HL-60/S4 treated with phorbol 12-myristate 13-acetate at 8.2 ng/mL for 4 days and 3 days (cell line): Measurements from ENCODE around the gene AMY1C.
"Not testable (repeated sequence)": the region's sequence is repeated elsewhere in the genome, so short reads cannot be mapped to it uniquely, and the experiment has no call there.

Source experiments
- in situ Hi-C: fragments of 300-500 bp; cut with MboI; formaldehyde crosslinking; loops from 2 replicates; pipeline ENCODE4 v1.15.0; 2022; ENCODE audit warnings: low sequenced_read_pairs

The AMY1C gene

DNA sequence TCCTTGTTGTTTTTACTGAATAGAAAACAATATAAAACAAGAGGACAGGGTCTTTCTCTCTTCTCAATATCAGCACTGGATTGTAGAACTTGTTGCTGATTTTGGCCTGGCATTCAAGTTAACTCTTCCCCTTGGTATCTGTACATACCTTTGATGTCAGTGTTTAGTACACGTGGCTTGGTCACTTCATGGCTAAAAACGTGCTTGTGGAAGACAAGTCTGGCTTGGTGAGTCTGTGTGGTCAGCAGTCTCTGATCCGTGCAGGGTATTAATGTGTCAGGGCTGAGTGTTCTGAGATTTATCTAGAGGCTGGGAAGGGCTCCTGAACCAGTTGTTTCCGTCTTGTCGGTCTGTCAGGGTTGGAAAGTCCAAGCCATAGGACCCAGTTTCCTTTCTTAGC, at the start of gene AMY1C:
TSS of gene AMY1C (plus strand) at position 301 of the 400 bp plus-strand sequence. CDS start 572 bp downstream, outside the sequence.
- in situ Hi-C loops, result not testable (repeated sequence)

DNA sequence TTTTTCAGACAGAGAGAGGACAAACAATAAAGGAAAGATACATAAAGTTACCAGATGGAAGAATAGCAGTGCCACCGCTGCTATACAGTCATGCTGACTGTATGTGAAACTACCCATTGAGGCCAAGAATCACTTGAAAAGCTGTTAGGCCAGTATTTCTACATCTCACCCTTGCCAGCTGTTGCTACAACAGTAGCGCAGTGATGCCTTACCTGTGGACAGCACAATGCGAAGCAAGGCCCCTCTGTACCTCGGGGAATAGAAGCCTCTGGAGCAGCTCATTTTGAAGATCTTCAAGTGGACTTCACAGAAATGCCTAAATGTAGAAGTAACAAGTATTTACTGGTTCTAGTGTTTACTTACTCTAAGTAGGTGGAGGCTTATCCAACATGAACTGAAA, 49.0 kb upstream of the AMY1C start:
- in situ Hi-C loops, result not testable (repeated sequence)

- in situ Hi-C loops, result not testable (repeated sequence)
Observed at GRCh38 chr1:103701256-103701655, 48.4 kb upstream of the AMY1C start.

- in situ Hi-C loops, result not testable (repeated sequence)
Observed at GRCh38 chr1:103707670-103708069, 42.0 kb upstream of the AMY1C start.

DNA sequence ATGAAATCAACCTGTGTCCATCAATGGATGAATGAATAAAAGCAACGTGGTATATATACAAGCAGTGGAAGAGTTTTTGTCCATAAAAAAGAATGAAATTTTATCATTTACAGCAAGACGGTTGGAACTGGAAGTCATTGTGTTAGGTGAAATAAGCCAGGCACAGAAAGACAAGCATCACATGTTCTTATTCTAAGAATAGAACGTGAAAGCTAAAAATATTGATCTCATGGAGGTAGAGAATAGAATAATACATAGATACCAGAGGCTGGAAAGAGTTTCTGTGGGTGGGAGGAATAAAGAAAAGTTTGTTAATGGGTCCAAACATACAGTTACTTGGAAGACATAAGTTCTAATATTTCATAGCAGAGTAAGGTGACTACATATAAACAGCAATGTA, 39.3 kb upstream of the AMY1C start:
- in situ Hi-C loops, result not testable (repeated sequence)

GRCh38 chr1:103717404-103717803, 32.3 kb upstream of the AMY1C start:
- in situ Hi-C loops, result not testable (repeated sequence)

DNA sequence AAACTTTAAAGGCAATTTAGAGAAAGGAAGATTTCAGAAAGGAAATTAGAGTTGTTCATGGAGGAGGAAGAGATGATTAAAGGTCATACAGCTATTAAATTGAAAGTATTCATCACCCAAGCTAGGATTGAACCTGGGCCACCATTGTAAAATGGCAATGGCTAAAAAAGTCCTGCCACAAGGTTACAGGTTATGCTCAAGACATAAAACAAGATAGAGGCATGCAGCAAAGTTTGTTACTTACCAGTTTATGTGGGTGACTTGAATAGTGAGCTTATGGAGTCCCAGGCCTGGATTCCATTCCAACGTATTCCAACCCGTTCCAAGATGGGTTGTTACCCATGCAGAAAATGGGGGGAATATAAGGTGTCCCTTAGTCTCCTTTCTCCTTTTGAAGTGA, 28.2 kb upstream of the AMY1C start:
- in situ Hi-C loops, result not testable (repeated sequence)

DNA sequence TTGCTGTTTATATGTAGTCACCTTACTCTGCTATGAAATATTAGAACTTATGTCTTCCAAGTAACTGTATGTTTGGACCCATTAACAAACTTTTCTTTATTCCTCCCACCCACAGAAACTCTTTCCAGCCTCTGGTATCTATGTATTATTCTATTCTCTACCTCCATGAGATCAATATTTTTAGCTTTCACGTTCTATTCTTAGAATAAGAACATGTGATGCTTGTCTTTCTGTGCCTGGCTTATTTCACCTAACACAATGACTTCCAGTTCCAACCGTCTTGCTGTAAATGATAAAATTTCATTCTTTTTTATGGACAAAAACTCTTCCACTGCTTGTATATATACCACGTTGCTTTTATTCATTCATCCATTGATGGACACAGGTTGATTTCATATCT, 14.4 kb upstream of the AMY1C start:
- in situ Hi-C loops, result not testable (repeated sequence)

DNA sequence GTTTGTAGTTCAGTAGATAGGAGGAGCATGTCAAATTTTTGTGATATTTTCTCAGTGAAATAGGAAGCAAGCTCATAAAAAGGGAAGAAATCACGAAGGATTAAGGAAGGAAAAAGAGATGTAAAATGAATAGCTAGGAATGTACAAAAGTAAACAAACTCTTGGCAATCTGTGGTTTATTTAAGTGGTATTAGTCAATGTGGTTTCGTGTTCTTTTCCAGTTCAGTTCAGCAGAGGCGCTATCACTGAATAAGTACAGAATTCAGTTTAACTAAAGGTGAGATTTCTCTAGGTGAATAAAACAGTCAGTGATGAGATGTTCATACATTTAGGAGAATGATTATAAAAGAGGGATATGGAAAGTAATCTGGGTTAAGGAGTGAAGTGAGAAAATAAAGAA, 11.7 kb upstream of the AMY1C start:
- in situ Hi-C loops, result not testable (repeated sequence)

DNA sequence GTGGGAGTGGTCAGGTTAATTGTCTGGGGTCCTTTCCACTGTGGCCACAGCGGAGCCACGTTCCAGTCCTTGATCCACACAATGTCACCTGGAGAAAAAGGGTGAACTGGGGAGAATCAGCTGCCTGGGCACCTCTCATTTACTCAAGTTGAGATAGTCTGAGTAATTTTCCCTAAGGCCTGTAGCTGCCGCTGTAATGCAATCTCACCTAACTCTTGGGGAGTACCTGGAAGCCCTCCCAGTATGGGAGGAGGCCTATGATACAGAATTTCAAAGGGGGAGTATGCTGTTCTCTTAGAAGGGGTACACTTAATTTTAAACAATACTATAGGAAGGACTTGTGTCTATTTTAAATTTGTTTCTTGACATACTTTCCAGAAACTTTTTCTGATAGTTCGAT, 5.2 kb upstream of the AMY1C start:
- in situ Hi-C loops, result not testable (repeated sequence)

DNA sequence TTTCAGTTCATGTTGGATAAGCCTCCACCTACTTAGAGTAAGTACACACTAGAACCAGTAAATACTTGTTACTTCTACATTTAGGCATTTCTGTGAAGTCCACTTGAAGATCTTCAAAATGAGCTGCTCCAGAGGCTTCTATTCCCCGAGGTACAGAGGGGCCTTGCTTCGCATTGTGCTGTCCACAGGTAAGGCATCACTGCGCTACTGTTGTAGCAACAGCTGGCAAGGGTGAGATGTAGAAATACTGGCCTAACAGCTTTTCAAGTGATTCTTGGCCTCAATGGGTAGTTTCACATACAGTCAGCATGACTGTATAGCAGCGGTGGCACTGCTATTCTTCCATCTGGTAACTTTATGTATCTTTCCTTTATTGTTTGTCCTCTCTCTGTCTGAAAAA, 4.7 kb upstream of the AMY1C start:
- in situ Hi-C loops, result not testable (repeated sequence)

DNA sequence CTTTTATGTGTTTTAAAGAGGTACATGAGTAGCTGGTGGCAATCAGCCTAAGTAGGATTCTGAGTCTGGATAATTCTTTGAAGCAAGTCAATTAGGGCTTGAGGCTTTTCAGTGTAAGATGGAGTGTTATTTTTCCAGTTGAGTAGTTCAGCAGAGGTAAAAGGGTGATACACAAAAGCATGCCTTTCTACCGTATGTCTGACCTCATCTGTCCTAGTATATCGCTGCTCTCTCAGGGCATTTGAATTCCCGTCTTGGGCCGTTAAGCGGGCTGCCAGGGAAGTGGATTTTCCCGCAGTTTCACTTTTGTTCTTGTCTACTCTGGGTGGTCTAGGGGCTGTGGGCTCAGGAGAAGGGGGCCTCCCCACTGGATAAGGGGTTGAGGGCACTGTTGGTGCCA, 1.4 kb upstream of the AMY1C start:
- in situ Hi-C loops, result not testable (repeated sequence)

DNA sequence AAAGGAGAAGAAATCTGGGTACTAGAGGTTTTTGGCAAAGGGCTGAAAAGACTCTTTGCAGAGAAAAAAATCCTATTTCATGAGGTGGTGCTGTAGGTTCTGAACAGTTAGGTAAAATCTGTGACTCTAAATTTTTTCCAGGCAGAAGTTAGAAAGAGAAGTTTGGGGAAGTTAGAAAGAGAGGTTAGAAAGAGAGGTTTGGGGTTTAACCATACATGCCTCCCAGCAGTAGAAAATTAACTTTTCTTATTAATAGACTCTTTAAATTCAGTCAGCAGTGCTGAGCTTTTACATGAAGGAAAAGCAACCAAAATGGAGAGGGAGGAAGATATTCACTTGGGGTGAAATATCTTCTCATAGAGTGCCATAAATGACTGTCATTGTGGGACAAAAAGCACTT, 12.2 kb downstream of the AMY1C start:
- in situ Hi-C loops, result no loop called here

- in situ Hi-C loops, result no loop called here
Observed at GRCh38 chr1:103779932-103780331, 30.2 kb downstream of the AMY1C start.

DNA sequence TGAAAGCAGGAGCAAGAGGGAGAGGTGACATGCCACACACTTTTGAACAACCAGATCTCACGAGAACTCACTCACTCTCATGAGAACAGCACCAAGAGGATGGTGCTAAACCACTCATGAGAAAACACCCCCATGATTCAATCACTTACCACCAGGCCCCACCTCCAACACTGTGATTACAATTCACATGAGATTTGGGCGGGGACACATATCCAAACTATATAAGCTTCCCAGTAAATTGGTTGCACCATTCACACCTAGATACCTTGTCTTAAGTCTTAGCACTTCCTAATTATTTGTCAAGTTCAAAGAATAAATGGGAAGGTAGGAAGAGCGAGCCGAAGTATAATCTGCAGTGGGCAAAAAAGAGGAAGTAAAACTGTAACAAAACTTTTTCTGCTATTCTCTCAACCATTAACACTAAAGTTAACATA, 34.3 kb downstream of the AMY1C start:
- in situ Hi-C loops, result no loop called here

DNA sequence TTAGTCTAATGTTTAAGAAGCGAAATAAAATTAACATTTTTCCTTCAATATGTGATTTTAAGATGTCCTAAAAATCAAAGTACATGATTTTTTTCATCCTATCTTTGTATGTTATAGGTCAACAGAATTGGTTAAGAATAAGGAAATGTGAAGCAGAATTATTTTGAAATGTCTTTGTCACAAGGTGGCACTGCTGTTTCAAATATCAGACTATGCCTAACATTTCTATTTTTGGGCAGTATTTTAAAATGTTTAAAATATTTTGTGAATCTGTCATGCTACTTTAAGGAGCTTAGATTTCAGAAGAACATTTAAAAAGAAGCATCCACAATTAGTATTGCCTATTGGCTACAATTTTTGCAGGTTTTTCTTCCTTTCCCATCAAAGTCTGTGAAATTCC, 38.7 kb downstream of the AMY1C start:
- in situ Hi-C loops, result no loop called here

DNA sequence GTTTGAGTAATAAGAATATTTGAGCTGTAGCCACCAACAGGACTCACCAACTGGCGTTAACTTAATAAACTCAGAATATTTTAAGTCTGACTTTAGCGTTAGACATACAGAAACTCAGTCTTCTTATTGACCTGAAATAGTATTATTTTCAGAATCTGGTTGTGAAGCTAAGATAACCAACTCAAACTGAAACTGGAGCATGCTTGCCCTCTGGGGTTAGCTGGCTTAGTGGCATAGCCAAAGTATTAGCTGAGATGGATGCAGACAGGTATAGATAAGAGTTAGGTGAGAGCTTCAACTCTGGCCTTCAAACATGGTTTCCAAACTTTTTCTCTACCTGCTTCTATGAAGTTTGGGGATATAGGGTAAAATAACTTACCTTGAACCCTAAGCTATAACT, 40.5 kb downstream of the AMY1C start:
- in situ Hi-C loops, result no loop called here
